HCT116 (cell line): ENCODE results near the gene CISD1. TPM values are rescaled to one million over a fixed set of nuclear protein-coding genes. Genes with fewer than 3 reads are reported as not detected.

Experiments
- ATAC-seq: fragments of 200-7000 bp; cut with Tn5 transposase; 2 replicates; pipeline ENCODE4 v1.9.1; 2020; ENCODE audit warnings: mild to moderate bottlenecking, moderate library complexity
- BruUV-seq: library from RNA; stranded (reverse); fragments of 400-500 nt; replicated peaks from 2 replicates; lab custom pipeline; 2021; lab: Mats Ljungman, UMichigan
- CTCF ChIA-PET: fragments of 300-600 bp; sonication (Branson Sonifier 250); formaldehyde crosslinking; loops from one replicate; lab custom pipeline; 2021; ENCODE audit warnings: antibody characterized with exemption; lab: Charles Lee
- POLR2A ChIA-PET: fragments of 300-600, 350-600 bp; sonication (Branson Sonifier 250); formaldehyde crosslinking; loops from one replicate; lab custom pipeline; 2021; ENCODE audit warnings: antibody characterized with exemption; lab: Charles Lee
- RAD21 ChIA-PET, 2 experiments: fragments of 300-600 bp; sonication (Branson Sonifier 250); formaldehyde crosslinking; loops; one replicate each; lab custom pipeline; 2023; ENCODE audit warnings: low total read pairs in 2 of 2; ENCODE audit not compliant: uncharacterized antibody in 2 of 2, unreplicated experiment in 2 of 2, low non-redundant PET in 1 of 2; lab: Charles Lee
- DNase-seq: peaks from one replicate; pipeline ENCODE4 v3.0.0-alpha.2; 2010; ENCODE audit warnings: low read depth, low spot score
- H2AFZ ChIP-seq: fragments of 200-600 bp; shearing (Covaris generic), sonication (generic); 2 replicates; pipeline ENCODE4 v1.6.1; 2017; ENCODE audit warnings: low read depth, mixed run types, mixed read lengths, antibody characterized with exemption, low read length; ENCODE audit not compliant: poor library complexity, severe bottlenecking
- H3K27ac ChIP-seq: 2 replicates; pipeline ENCODE4 v1.5.1; 2012; ENCODE audit warnings: low read depth, low read length
- H3K27me3 ChIP-seq: fragments of 200-600 bp; sonication (generic); 2 replicates; pipeline ENCODE4 v1.6.1; 2016; ENCODE audit warnings: mixed run types, low read length, mixed read lengths; ENCODE audit not compliant: insufficient read depth
- H3K36me3 ChIP-seq, 2 experiments: fragments of 200-500 bp in 1 of 2; fragments of 200-600 bp in 1 of 2; sonication (Bioruptor generic) in 1 of 2; sonication (generic) in 1 of 2; 2 replicates each; pipeline versions ENCODE4 v1.5.1 to v1.6.1; 2014 to 2016; ENCODE audit warnings: low read length in 2 of 2, inconsistent platforms in 1 of 2, mixed read lengths in 1 of 2, mixed run types in 1 of 2; ENCODE audit not compliant: insufficient read depth in 2 of 2, control insufficient read depth in 1 of 2
- H3K4me1 ChIP-seq, 2 experiments: fragments of 200-600 bp in 1 of 2; sonication (generic) in 1 of 2; 2 replicates each; pipeline versions ENCODE4 v1.5.1 to v1.6.1; 2012 to 2017; ENCODE audit warnings: low read length in 2 of 2, inconsistent platforms in 1 of 2, mild to moderate bottlenecking in 1 of 2, mixed read lengths in 1 of 2, mixed run types in 1 of 2, moderate library complexity in 1 of 2; ENCODE audit not compliant: insufficient read depth in 2 of 2, control insufficient read depth in 1 of 2
- H3K4me2 ChIP-seq: fragments of 200-600 bp; sonication (generic); 2 replicates; pipeline ENCODE4 v1.6.1; 2017; ENCODE audit warnings: mixed run types, low read length, mixed read lengths
- H3K4me3 ChIP-seq, 2 experiments: fragments of 200-600 bp in 1 of 2; sonication (generic) in 1 of 2; replicated peaks in 1 of 2; 2 replicates each; pipeline ENCODE4 v1.5.1; 2011 to 2016; ENCODE audit warnings: low read length in 2 of 2, control low read depth in 1 of 2, low read depth in 1 of 2, mild to moderate bottlenecking in 1 of 2, mixed read lengths in 1 of 2, mixed run types in 1 of 2
- H3K79me2 ChIP-seq: fragments of 200-600 bp; sonication (generic); 2 replicates; pipeline ENCODE4 v1.6.1; 2017; ENCODE audit warnings: mild to moderate bottlenecking, mixed run types, low read length, moderate library complexity, mixed read lengths; ENCODE audit not compliant: insufficient read depth
- H3K9ac ChIP-seq: fragments of 200-600 bp; sonication (generic); 2 replicates; pipeline ENCODE4 v1.6.1; 2016; ENCODE audit warnings: low read length, mixed read lengths
- H3K9me2 ChIP-seq: fragments of 200-600 bp; sonication (generic), shearing (Covaris generic); 2 replicates; pipeline ENCODE4 v1.6.1; 2017; ENCODE audit warnings: mixed run types, mild to moderate bottlenecking, moderate library complexity; ENCODE audit not compliant: insufficient read depth
- H3K9me3 ChIP-seq, 2 experiments: fragments of 200-500 bp in 1 of 2; fragments of 200-600 bp in 1 of 2; sonication (Bioruptor generic) in 1 of 2; sonication (generic) in 1 of 2; 2 replicates each; pipeline ENCODE4 v1.6.1; 2014 to 2017; ENCODE audit warnings: low read length in 2 of 2, mixed read lengths in 2 of 2, inconsistent platforms in 1 of 2, low read depth in 1 of 2, mild to moderate bottlenecking in 1 of 2, mixed run types in 1 of 2, moderate library complexity in 1 of 2; ENCODE audit not compliant: control insufficient read depth in 1 of 2, insufficient read depth in 1 of 2
- H4K20me1 ChIP-seq: fragments of 200-600 bp; sonication (generic), shearing (Covaris generic); 2 replicates; pipeline ENCODE4 v1.6.1; 2017; ENCODE audit warnings: mixed run types, mild to moderate bottlenecking, moderate library complexity; ENCODE audit not compliant: insufficient read depth
- ATF3 ChIP-seq: IDR thresholded peaks from 2 replicates; pipeline ENCODE4 v1.6.1; 2012
- CBX3 ChIP-seq: IDR thresholded peaks from 2 replicates; pipeline ENCODE4 v1.6.1; 2012; ENCODE audit warnings: low read depth
- CTCF ChIP-seq, 3 experiments: fragments of 200-600 bp in 1 of 3; sonication (generic) in 1 of 3; IDR thresholded peaks in 2 of 3; conservative IDR thresholded peaks in 1 of 3; 2 replicates each; pipeline ENCODE4 v1.5.1; 2012 to 2017; ENCODE audit warnings: low read depth in 2 of 3, low read length in 2 of 3, antibody characterized with exemption in 1 of 3, borderline replicate concordance in 1 of 3, control low read depth in 1 of 3, mild to moderate bottlenecking in 1 of 3, mixed read lengths in 1 of 3, mixed run types in 1 of 3, moderate library complexity in 1 of 3; ENCODE audit not compliant: insufficient read depth in 1 of 3
- EZH2phosphoT487 ChIP-seq: fragments of 200-600 bp; IDR thresholded peaks from 2 replicates; pipeline ENCODE4 v1.6.1; 2018; ENCODE audit warnings: antibody characterized with exemption, borderline replicate concordance
- FOSL1 ChIP-seq: IDR thresholded peaks from 2 replicates; pipeline ENCODE4 v1.6.1; 2012; ENCODE audit warnings: low read depth
- POLR2A ChIP-seq: IDR thresholded peaks from 2 replicates; pipeline ENCODE4 v1.7.0; 2011; ENCODE audit warnings: borderline replicate concordance; ENCODE audit not compliant: insufficient read depth, insufficient read length; ENCODE audit errors: extremely low read depth
- POLR2AphosphoS5 ChIP-seq: IDR thresholded peaks from 2 replicates; pipeline ENCODE4 v1.6.1; 2011; ENCODE audit warnings: mild to moderate bottlenecking, low read depth, low read length, moderate library complexity
- RAD21 ChIP-seq: IDR thresholded peaks from 2 replicates; pipeline ENCODE4 v1.6.1; 2012; ENCODE audit warnings: low read depth, mild to moderate bottlenecking
- REST ChIP-seq: IDR thresholded peaks from 2 replicates; pipeline ENCODE4 v1.6.1; 2012; ENCODE audit warnings: low read depth
- TCF7L2 ChIP-seq: IDR thresholded peaks from 2 replicates; pipeline ENCODE4 v1.7.0; 2011; ENCODE audit warnings: borderline replicate concordance, inconsistent platforms; ENCODE audit not compliant: insufficient read depth, insufficient read length; ENCODE audit errors: extremely low read depth
- YY1 ChIP-seq: IDR thresholded peaks from 2 replicates; pipeline ENCODE4 v1.6.1; 2011; ENCODE audit warnings: low read length, low read depth, moderate library complexity, mild to moderate bottlenecking; ENCODE audit not compliant: insufficient replicate concordance; ENCODE audit errors: extremely low read depth
- intact Hi-C: fragments of 100-400 bp; cut with micrococcal nuclease; formaldehyde crosslinking; loops from 2 replicates; pipeline ENCODE4 v1.10.0; 2022
- total RNA-seq: library from RNA; stranded (reverse); gene quantifications from one replicate; pipeline ENCODE4 v1.2.1, GENCODE V29; 2021; ENCODE audit not compliant: unreplicated experiment

The CISD1 gene
- total RNA-seq, 1 experiment from 2014 or later, result 47.3 TPM

- H3K9me3 ChIP-seq, result no peaks in the 10 kb centered on the region
- no peak overlapping the region for H3K4me3 ChIP-seq
- ChIA-PET POLR2A (no interaction called here), CTCF (no interaction called here), RAD21 (no interaction called here)
- ATAC-seq (no peak), DNase-seq (no peak)
- no TSS peak for BruUV-seq
- no peak overlapping the region for H3K27ac ChIP-seq
- H3K36me3 ChIP-seq, result no peaks in the 10 kb centered on the region
- H2AFZ ChIP-seq, result no peak overlapping the region
- H3K27me3 ChIP-seq, result no peaks in the 10 kb centered on the region
- no peaks in the 10 kb centered on the region for H3K4me1 ChIP-seq
- intact Hi-C loops, result no loop called here
- no peaks in the 10 kb centered on the region for H4K20me1 ChIP-seq
- no peak overlapping the region for H3K4me2 ChIP-seq
- TF ChIP-seq POLR2AphosphoS5, result no peak
- no peaks in the 10 kb centered on the region for H3K79me2 ChIP-seq
- H3K9ac ChIP-seq, result no peak overlapping the region
- no peaks in the 10 kb centered on the region for H3K9me2 ChIP-seq
Observed at GRCh38 chr10:58322835-58323209, 53.9 kb downstream of the CISD1 start.

- Histone ChIP-seq H3K9me2 (no peaks in the 10 kb centered on the region), H3K4me2 (no peak overlapping the region), H3K4me3 (no peak overlapping the region), H3K27ac (no peak overlapping the region), H4K20me1 (no peaks in the 10 kb centered on the region), H3K9ac (no peak overlapping the region), H3K36me3 (no peaks in the 10 kb centered on the region), H3K4me1 (no peaks in the 10 kb centered on the region), H3K27me3 (no peaks in the 10 kb centered on the region), H3K9me3 (no peaks in the 10 kb centered on the region), H3K79me2 (no peaks in the 10 kb centered on the region), H2AFZ (no peak overlapping the region)
- DNase-seq, result no peak
- no peak for ATAC-seq
- ChIA-PET RAD21 (no interaction called here), POLR2A (no interaction called here), CTCF (no interaction called here)
- intact Hi-C loops, result no loop called here
- BruUV-seq, result no TSS peak
- TF ChIP-seq EZH2phosphoT487 (no peak), YY1 (no peak), TCF7L2 (no peak), FOSL1 (no peak), REST (no peak), POLR2A (no peak), ATF3 (no peak), CBX3 (no peak), CTCF (IDR thresholded peaks at IDR 0.05 in 2 of 3, conservative IDR thresholded peaks at IDR 0.05 in 1 of 3; ENCODE audit: borderline replicate concordance in 1 of 3, insufficient read depth in 1 of 3, low read depth in 2 of 3, low read length in 2 of 3) (no peak), RAD21 (no peak)
Observed at GRCh38 chr10:58326967-58327381, 58.0 kb downstream of the CISD1 start.
